GM18861 (cell line): Measurements from ENCODE around the gene UBTD2.
"Not testable (repeated sequence)": the region's sequence is repeated elsewhere in the genome, so short reads cannot be mapped to it uniquely, and the experiment has no call there.

Experiments
- ATAC-seq: cut with Tn5 transposase; IDR thresholded peaks from one replicate; pipeline ENCODE4 v1.9.1; 2021; ENCODE audit not compliant: unreplicated experiment

The UBTD2 gene

DNA sequence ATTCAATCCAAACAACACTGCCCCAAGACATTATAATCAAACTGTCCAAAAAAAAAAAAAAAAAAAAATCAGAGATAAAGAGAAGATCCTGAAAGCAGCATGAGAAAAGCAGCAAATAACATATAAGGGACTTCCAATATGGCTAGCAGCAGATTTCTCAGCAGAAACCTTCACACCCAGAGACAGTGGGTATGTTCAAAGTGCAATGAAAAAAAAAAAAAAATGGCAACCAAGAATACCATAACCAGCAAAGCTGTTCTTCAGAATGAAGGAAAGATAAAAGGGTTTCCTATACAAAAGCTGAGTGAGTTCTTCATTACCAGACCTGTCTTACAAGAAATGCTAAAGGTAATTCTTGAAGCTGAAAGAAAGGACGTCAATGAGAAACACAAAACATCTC, 32.1 kb downstream of the UBTD2 start:
- no peak for ATAC-seq

DNA sequence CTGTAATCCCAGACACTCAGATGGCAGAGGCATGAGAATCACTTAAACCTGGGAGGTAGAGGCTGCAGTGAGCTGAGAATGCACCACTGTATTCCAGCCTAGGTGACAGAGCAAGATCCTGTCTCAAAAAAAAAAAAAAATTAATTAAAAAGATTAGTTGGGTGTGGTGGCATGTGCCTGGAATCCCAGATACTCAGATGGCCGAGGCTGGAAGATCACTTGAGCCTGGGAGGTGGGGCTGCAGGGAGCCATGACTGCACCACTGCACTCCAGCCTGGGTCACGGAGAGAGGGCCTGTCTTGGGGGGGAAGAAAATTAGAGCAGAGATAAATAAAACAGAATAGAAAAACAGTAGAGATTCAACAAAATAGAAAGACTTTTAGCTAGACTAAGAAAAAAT, 34.9 kb downstream of the UBTD2 start:
- ATAC-seq: no peak

DNA sequence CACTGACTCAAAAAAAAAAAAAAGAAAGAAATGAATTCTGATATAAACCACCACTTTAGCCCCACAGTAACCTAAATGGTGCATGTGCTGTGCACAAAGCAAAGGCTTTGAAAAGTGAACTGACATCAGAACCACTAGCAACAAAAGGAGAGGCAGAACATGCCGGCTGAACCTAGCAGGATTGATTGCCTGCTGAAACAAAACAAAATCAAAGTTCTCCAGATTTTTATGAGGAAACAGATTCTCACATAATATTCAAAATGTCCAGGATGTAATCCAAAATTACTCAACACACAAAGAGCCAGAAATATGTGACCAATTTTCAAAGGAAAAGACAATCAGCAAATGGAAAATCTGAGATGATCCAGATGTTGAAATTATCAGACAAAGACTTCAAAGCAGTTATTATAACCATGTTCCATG, 37.9 kb downstream of the UBTD2 start:
- ATAC-seq: no peak

DNA sequence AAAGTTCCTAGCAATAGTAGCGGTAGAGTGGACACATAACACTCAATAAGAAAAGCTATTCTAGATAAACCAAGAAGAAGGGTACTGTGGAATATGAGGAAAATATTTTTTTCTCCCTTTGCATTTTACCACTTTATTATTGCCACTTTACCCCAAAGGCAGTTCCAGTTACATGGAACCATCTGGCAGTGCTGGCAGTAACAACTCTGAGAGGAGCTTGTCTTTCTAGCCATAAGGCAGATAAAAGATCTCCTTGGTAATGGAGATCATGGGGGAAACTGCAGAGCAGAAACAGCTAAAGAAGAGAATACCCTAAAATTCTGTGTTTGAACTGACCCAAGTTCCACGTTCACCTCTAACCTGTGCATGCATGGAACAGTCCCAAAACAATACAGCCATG, 38.5 kb downstream of the UBTD2 start:
- ATAC-seq: no peak

DNA sequence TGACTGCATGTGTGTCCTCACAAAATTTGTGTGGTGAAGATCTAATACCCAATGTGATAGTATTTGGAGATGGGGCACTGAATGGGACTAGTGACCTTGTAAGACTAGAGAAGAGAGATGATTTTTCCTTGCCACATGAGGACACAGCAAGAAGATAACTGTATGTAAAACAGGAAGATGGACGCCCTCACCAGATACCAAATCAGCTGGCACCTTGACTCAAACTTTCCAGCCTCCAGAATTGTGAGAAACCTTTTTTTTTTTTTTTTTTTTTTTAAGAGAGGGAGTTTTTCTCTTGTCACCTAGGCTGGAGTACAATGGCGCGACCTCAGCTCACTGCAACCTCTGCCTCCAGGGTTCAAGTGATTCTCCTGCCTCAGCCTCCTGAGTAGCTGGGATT, 40.3 kb downstream of the UBTD2 start:
- no peak for ATAC-seq

DNA sequence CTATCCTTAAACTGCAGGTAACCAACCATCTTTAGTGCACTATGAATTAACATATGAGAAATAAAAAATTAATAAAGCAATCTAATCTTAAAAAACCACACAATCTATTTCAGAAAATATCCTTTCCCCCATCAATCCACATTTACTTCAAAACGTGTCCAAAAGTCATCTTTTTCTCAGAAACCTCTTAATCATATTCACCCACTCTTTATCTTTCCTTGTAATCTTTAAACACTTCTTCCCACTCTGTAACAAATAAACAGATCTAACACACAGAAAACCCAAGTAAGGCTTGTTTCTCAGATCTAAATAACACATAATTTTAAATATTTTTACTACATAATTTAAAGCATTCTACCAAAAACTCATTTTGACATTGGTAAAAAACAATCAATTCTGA, 45.2 kb downstream of the UBTD2 start:
- ATAC-seq: no peak

DNA sequence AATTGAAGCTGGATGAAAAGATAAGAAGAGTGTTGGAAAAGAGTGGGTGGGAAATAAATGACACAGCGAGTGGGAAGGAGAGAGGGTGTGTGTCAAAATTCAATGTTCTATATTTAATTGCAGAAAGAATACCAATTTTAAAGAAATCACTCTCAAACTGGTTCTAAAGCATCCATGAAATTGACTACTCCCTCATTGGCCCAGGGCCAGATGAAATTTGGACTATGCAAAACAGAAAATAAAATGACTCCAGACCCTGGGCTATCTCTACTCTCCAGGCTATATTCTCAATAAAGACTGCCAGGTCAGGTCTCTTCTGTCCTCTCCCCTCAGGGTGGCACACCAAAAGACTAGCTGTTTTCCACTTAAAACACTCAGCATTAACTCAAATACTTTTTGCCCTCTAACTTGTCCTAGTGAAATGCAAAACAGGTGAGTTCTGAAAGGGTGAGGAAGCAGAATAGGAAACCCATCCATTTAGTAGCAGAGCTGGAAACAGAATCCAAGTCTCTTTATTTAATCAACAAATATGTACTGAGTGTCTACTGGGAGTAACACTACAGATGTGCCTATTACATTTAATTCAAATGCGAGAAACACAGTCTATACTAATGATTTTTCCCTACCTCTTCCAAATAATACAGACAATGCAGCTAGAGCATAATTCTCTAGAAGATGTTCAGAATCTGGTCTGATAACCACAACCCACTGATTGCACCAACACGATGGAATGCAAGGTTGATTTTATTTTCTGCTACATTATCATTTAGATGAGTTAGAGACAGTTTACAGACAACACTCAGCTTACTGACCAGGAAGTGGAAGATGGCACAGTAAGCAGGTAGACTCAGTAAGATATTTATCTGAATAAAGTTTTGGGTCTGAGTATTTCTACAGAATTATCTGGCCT, 47.5 kb downstream of the UBTD2 start:
- ATAC-seq: no peak

DNA sequence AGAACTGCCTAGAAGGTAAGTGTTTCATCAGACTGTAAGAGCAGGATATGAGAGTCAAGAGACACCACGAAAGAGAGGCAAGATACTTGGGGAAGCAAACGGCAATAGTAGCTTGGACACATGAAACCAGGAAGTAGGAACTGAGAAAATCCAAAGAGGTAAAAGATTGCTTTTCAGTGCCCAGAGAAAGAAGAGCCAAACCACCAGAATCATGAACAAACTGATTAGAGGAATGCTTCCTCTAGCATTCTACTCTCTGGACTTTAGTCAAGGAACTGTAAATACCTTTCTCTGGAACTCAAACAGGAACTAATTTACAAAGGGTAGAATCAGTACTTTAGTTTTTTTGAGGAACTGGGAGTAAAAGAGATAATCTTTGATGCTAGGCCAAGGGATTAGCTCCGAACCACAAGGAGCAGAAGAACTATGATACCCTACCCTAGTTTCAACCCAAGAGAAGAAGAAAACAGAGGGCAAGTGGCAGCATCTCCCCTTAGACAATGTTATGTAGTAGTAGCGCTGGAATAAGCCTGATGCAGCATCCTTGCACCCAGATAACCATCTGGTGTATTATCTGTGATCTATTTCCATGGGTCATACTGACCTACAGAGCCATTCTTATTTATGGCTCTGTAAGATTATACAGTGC, 48.3 kb downstream of the UBTD2 start:
- peak; percentile 53 for ATAC-seq

DNA sequence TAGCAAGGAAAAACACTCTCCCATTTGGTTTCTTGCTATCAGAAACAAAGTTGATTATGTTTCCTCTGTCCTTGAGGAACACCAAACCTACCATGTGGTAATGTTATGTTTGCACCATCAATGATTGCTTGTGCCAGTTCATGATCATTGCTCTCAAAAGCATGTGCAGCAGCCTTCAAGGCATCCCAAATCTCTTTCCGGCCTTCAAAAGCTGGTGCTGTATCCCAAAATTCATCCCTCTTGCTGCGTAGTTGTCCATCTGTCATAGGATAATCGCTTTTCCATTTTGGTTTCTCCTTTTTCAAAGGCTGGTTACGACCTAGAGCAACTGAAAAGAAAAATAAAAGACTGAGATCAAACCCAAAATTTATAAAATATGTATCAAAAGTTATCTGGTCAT, 49.5 kb downstream of the UBTD2 start:
- no peak for ATAC-seq

DNA sequence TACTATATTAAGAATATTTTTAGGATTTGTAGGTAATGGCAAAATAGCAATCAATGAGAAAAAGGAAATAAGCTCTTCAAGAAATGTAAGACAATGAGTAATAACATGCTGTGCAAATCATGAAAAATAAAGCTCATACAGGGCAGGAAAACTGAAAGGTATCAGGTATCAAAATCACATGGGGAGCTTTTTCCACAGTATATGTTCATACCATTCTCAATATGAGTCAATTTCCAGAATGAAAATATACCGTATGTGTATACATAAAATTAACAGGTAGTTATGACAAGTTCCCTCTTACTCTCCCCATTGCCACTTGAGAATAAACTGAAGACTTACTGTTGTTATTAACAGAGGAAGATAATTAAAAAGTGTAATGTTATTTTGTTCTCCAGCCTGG, 53.7 kb downstream of the UBTD2 start:
- no peak for ATAC-seq

DNA sequence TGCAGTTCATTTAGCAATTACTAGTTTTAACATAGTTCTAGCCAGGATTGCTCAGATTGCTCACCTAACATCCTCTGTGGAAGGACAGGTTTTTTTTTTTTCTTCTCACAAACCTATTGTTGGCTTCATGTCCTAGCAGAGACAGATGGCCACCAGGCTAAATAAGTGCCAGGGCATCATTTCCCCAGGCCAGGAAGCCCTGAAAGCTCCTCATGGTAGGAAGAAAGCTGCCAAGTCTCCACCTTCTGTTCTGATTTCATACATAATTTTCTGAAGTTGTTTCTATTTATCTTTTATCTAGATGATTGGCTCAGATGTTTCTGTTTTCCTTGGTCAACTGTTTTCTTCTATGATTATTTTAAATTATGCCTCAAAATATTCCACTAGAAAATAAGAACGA, 58.6 kb downstream of the UBTD2 start:
- ATAC-seq: no peak

DNA sequence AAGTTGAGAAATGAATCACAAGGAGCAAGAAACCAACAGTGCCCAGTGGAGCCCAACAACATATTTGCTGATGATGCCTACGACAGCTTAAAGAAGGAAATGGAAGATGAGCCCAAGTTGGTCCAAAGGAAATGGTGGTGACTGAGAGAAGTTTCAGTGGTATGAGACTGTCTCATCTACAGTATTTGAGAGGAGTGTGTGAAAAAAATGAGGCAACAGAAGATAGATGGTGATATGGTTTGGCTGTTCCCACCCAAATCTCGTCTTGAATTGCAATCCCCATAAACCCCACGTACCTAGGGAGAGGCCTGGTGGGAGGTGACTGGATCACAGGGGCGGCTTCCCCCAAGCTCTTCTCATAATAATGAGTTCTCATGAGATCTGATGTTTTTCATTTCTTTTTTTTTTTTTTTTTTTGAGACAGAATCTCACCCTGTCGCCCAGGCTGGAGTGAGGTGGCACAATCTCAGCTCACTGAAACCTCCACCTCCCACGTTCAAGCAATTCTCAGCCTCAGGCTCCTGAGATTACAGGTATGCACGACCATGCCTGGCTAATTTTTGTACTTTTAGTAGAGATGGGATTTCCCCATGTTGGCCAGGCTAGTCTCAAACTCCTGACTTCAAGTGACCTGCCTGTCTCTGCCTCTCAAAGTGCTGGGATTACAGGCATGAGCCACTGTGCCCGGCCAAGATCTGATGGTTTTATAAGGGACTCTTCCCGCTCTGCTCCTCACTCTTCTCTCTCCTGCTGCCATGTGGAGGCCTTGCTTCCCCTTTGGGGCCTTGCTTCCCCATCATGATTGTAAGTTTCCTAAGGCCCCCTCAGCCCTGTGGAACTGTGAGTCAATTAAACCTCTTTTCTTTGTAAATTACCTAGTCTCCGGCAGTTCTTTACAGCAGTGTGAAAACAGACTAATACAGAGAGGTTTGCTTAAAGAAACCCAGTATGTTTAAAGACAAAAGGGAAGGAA, 59.4 kb downstream of the UBTD2 start:
- peak; percentile 76 for ATAC-seq

DNA sequence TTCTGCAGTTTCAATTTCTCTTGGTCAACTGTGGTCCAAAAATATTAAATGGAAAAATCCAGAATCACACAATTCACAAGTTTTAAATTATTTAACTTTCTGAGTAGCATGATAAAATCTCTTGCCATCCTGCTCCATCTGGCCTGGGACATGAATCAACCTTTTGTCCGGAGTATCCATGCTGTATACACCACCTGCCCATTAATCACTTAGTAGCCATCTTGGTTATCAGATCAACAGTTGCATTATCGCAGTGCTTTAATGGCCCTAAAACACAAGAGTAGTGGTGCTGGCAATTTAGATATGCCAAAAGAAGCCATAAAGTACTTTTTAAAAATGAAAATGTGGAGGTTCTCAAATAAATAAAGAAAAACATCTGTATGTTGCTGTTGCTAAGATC, 64.3 kb downstream of the UBTD2 start:
- no peak for ATAC-seq

DNA sequence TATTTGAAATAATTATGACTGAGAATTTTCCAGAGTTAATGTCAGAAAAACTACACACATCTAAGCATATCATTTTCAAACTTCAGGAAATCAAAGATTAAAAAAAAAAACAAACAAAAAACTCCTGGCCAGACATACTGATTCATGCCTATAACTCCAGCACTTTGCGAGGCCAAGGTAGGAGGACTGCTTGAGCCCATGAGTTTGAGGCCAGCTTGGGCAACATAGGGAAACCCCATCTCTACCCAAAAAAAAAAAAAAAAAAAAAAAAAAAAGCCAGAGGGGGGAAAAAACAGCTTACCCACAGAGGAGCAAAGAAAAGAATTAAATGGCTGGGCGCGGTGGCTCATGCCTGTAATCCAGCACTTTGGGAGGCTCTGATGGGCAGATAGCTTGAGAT, 67.2 kb downstream of the UBTD2 start:
- ATAC-seq: no peak

DNA sequence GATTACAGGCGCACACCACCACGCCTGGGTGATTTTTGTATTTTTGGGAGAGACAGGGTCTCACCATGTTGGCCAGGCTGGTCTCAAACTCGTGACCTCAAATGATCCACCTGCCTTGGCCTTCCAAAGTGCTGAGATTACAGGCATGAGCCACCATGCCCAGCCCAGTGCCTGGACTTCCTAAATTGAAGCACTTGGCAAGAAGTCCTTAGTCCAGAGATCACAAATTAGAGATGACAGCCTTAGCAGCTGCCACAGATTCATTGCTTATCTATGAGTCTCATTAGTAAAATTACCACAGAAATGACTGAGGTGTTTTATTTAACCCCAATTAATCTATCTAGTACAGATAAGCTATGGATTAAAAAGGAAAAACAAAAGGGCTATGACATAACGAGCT, 70.4 kb downstream of the UBTD2 start:
- ATAC-seq: no peak

DNA sequence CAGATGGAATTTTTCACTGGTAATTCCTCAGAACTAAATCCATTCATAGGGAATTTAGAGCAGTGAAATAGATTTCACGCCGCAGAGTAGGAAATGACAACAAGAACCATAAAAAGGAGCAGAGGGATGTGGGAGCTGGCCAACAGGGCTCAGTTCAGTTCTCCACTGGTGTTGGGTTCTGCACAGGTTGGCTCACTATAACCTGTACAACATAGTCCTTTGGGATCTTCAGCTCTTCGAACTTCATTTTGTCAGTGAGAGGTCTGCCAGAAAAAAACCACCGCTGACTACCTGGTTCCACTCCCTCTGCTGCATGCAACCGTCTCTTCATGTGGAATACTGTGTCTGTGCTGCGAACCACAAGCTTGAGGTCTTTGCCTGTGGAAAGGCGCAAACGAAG, 71.9 kb downstream of the UBTD2 start:
- ATAC-seq: no peak

DNA sequence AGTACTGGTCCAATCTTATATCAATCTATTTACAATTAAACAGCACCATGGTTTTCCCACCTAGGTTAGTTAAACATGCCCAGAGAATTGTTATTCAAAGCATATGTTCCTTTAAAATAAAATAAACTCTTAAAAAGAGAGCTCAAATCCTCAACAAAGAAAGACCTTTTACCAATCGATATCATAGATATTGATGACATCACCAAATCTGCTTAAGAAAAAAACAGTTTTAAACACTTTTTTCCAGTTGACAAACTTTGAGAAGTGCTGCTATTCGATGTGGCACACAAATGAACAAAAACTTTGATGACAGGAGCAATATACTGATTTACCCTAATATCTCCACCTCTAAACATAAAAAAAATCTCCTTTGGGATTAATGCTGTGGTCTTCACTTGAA, 73.8 kb downstream of the UBTD2 start:
- no peak for ATAC-seq

DNA sequence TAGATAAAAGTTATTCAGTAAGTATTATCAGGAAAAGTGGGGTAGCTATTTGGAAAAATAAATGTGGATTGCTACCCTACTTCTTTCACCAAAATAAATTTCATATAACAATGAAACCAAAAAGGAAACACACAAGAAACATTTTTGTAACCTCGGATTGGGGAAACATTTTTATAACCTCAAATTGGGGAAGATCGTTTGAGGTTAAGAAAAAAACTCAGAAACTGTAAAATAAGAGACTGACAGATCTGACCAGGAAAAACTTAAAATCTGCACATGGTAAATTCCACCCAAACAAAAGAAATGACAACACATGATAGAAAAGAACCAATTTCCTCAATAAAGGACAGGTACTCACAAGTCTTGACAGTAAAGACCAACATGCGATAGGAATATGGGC, 76.1 kb downstream of the UBTD2 start:
- ATAC-seq: no peak

DNA sequence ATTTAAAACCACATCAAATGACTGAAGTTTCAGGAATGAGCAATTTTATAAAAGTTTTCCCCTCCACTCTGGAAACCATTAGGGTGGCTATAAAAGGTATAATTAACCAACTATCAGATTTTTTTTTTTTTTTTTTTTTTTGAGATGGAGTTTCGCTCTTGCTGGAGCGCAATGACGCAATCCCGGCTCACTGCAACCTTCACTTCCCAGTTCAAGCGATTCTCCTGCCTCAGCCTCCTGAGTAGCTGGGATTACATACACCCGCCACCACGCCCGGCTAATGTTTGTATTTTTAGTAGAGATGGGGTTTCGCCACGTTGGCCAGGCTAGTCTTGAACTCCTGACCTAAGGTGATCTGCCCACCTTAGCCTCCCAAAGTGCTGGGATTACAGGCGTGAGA, 77.6 kb downstream of the UBTD2 start:
- not testable (repeated sequence) for ATAC-seq

DNA sequence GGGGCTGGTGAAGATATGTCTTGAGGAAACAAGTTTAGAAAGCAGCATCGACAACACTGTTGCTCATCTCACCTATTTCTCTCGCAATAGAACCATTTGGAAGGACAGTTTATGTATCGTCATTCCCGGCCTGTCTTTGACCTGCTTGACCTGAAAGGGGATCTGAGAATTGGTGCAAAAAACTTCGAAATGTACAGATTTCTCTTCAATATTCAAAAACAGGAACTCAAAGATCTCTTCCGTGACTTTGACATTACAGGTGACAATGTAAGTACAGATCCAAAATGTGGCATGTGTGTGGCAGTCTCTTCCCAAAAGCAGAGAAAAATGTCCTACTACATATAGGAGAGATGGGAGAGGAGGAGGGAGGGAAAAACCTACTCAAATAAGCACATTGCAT, 83.1 kb downstream of the UBTD2 start:
- no peak for ATAC-seq

DNA sequence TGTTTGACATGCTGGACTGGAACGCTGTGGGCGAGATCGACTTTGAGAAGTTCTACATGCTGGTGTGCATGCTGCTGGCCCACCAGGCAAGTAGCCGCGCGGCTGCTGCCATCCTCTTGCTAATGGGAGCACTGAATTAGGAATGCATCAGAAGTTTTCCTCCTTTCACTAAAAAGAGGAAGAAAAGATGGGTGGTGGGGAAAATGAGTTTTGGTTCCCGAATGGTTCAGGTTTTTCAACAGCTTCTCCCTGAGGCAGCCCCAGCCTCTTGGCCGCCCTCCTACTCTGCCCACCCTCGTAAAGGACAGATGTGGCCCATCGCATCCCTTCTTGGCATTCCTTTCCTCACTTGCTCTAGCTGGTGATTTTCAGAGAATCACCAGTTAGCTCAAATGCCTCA, 84.1 kb downstream of the UBTD2 start:
- ATAC-seq: no peak
